Lung (tissue), 12 donors: Measurements from ENCODE around the gene FTCD. TPM values are rescaled to one million over a fixed set of nuclear protein-coding genes. Genes with fewer than 3 reads are reported as not detected.

ENCODE experiments used
- ATAC-seq: fragments of 200-7000 bp; cut with Tn5 transposase; one replicate; pipeline ENCODE4 v1.9.1; 2020; ENCODE audit warnings: moderate number of reproducible peaks; ENCODE audit not compliant: insufficient read depth, low FRiP score
- DNase-seq, 3 donors: peaks; one replicate each; pipeline ENCODE4 v3.0.0-alpha.2; 2013 to 2017
- H3K27ac ChIP-seq, 2 donors: one replicate each; pipeline ENCODE4 v1.5.1; 2013; ENCODE audit warnings: mild to moderate bottlenecking in 2 of 2, moderate library complexity in 2 of 2, control low read depth in 1 of 2, inconsistent platforms in 1 of 2, low read depth in 1 of 2, low read length in 1 of 2
- H3K27me3 ChIP-seq, 3 donors: one replicate each; pipeline ENCODE4 v1.5.1; 2013; ENCODE audit warnings: low read length in 2 of 3; ENCODE audit not compliant: control insufficient read depth in 3 of 3, insufficient read depth in 3 of 3
- H3K36me3 ChIP-seq, 4 donors: one replicate each; pipeline ENCODE4 v1.5.1; 2013; ENCODE audit warnings: low read length in 4 of 4, mild to moderate bottlenecking in 1 of 4, moderate library complexity in 1 of 4; ENCODE audit not compliant: control insufficient read depth in 4 of 4, insufficient read depth in 4 of 4
- H3K4me1 ChIP-seq, 5 donors: one replicate each; pipeline ENCODE4 v1.5.1; 2013; ENCODE audit warnings: low read length in 5 of 5, mild to moderate bottlenecking in 2 of 5, moderate library complexity in 1 of 5; ENCODE audit not compliant: control insufficient read depth in 5 of 5, insufficient read depth in 5 of 5
- H3K4me3 ChIP-seq: one replicate; pipeline ENCODE4 v1.5.1; 2013; ENCODE audit warnings: mild to moderate bottlenecking, control low read depth, moderate library complexity
- H3K9ac ChIP-seq, 2 donors: one replicate each; pipeline ENCODE4 v1.5.1; 2013; ENCODE audit warnings: low read length in 2 of 2, control low read depth in 1 of 2; ENCODE audit not compliant: insufficient read depth in 1 of 2
- H3K9me3 ChIP-seq, 4 donors: one replicate each; pipeline ENCODE4 v1.5.1; 2013; ENCODE audit warnings: low read length in 3 of 4, mild to moderate bottlenecking in 1 of 4, moderate library complexity in 1 of 4; ENCODE audit not compliant: control insufficient read depth in 4 of 4, insufficient read depth in 3 of 4
- WGBS, 2 donors: extraction: QIAGEN DNeasy Blood & Tissue Kit; methylation state at CpG; one replicate each; pipeline ENCODE4 v1.1.7; 2013; 5-methylcytosine and 5-hydroxymethylcytosine counted together
- polyA plus RNA-seq, 2 donors: library from polyadenylated mRNA; stranded (reverse); fragments of 200-250 nt; gene quantifications; one replicate each; pipeline ENCODE4 v1.2.1, GENCODE V29; 2013
- total RNA-seq, 2 donors: library from RNA; depleted of rRNA in 1 of 2; stranded (reverse); fragments of >200 nt in 1 of 2; gene quantifications; one replicate each; pipeline ENCODE4 v1.2.1, GENCODE V29; 2014 to 2021
- TF ChIP-seq, protein P1 (sequence below): IDR thresholded peaks from 2 replicates; pipeline ENCODE4 v1.5.1; 2012; ENCODE audit warnings: mild to moderate bottlenecking; ENCODE audit errors: control extremely low read depth, extremely low read depth
- donor health status: control.
- donor health status: control.
- donor health status: Bipolar disorder and iron deficiency.
- donor health status: healthy.
- donor health status: DM: yes; HTN: yes; CAD: no.

The FTCD gene
- total and polyA plus RNA-seq, 4 donors = 0.03 to 0.43 (median 0.20) TPM

DNA sequence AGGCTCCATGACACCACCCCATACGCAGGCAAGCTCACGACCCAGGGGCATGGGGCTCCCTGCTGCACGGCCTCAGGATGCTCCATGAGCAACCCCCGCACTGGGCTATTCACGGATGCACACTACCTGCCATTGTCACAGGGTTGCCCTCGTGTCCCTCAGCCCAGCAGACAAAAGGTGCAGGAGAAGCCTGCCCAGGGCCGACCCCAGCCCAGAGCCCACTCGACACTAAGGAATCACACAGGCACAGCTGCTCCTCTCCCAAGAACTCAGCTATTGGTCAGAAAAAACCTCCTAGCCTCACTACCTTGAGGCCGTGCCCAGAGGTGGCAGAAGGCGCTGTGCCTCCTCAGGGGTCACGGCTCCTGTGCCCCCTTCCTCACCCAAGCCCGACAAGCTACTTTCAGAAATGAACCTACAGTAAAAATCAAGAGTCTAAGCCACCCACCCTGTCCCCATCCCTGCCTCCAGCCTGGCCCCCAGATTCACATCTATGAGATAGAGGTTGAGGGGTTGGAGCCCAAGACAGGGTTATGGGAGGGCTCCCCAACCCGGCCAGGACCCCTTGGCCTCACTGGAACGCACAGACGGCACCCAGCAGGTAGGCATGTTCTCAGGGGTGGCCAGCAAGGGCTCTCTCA, 35.2 kb upstream of the FTCD start:
- no peak overlapping the region for H3K27ac ChIP-seq
- TF ChIP-seq, protein P1, sequence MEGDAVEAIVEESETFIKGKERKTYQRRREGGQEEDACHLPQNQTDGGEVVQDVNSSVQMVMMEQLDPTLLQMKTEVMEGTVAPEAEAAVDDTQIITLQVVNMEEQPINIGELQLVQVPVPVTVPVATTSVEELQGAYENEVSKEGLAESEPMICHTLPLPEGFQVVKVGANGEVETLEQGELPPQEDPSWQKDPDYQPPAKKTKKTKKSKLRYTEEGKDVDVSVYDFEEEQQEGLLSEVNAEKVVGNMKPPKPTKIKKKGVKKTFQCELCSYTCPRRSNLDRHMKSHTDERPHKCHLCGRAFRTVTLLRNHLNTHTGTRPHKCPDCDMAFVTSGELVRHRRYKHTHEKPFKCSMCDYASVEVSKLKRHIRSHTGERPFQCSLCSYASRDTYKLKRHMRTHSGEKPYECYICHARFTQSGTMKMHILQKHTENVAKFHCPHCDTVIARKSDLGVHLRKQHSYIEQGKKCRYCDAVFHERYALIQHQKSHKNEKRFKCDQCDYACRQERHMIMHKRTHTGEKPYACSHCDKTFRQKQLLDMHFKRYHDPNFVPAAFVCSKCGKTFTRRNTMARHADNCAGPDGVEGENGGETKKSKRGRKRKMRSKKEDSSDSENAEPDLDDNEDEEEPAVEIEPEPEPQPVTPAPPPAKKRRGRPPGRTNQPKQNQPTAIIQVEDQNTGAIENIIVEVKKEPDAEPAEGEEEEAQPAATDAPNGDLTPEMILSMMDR = no peak
- no peaks in the 10 kb centered on the region for H3K27me3 ChIP-seq
- H3K36me3 ChIP-seq = peaks cover 0 to 42% (median 17%) of the 10 kb centered on the region in 4 donors
- no peak overlapping the region for H3K4me3 ChIP-seq
- ATAC-seq = no peak
- H3K9ac ChIP-seq = no peak overlapping the region
- WGBS, 2 donors = 95 to 96% methylated on average over 10 to 15 of the region's 15 CpGs
- no peak for DNase-seq
- H3K4me1 ChIP-seq = peaks cover 0 to 7% (median 0%) of the 10 kb centered on the region in 5 donors
- H3K9me3 ChIP-seq = no peaks in the 10 kb centered on the region

DNA sequence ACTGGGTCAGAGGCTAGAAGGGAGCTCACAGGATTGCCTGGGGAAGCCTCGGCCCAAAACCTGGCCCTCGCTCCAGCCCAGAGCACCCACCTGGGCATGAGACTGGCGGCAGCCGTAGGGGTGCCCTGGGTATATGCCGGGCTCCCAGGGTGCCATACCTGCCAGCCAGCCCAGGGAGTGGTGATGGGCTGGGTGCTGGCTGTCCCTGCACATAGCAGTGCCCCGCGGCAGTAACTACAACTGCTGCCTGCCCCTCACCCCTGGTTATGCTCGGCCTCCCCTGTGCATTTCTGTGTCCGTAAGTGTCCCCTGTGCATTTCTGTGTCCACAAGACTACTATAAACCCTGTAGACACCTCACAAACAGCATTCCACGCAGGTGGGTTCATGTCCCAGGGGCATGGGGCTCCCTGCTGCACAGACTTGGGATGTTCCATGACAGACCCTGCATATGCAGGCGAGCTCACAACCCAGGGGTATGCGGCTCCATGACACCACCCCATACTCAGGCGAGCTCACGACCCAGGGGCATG, 34.6 kb upstream of the FTCD start:
- H3K9me3 ChIP-seq = no peaks in the 10 kb centered on the region
- peak overlapping the region in 1 of 2 donors; percentile 80 for H3K27ac ChIP-seq
- no peak for ATAC-seq
- WGBS, 2 donors = 97% methylated on average over 11 to 14 of the region's 14 CpGs
- no peaks in the 10 kb centered on the region for H3K27me3 ChIP-seq
- TF ChIP-seq, protein P1 = no peak
- H3K36me3 ChIP-seq = peaks cover 0 to 36% (median 15%) of the 10 kb centered on the region in 4 donors
- DNase-seq = no peak
- H3K9ac ChIP-seq = no peak overlapping the region
- H3K4me3 ChIP-seq = no peak overlapping the region
- H3K4me1 ChIP-seq = peaks cover 0 to 7% (median 2%) of the 10 kb centered on the region in 5 donors

DNA sequence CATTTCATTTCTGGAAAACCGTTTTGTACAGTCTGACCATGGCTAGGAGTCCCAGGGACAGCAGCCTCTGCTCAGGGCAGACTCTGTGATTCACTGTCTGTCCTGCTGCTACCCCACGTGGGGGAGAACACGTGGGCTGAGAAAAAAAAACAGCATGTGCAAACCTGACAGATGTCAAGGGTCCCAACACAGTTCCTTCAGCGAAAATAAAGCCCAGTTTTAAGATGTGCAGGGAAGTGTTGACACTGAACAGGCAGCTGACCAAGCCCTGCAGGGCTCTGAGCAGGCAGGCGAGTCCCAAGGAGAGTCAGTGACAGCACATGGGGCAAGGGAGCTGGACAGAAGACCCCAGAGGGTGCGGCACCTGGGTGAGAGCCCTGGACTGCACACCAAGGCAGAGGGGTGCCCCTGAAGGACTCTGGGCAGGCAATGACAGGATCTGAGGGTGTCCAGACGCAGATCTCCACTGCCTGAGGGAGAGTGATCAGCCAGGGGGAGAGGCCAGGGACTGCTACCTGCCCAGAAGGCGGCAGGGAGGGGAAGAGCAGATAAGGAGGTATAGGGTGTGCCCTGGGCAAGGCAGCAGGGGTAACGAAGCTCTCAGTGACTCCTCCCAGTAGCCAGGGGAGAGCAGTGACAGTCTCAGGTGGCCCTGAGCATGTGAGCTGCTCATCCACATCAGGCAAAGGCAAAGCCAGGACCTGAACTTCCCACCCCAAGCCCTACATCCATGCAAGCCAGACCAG, 34.0 kb upstream of the FTCD start:
- DNase-seq (no peak), ATAC-seq (no peak)
- Histone ChIP-seq H3K4me1 (peaks cover 0 to 7% (median 2%) of the 10 kb centered on the region in 5 donors), H3K9ac (no peak overlapping the region), H3K27me3 (no peaks in the 10 kb centered on the region), H3K36me3 (peaks cover 0 to 30% (median 13%) of the 10 kb centered on the region in 4 donors), H3K27ac (peak overlapping the region; percentile 45 to 80), H3K4me3 (no peak overlapping the region), H3K9me3 (no peaks in the 10 kb centered on the region)
- WGBS, 2 donors = 83 to 90% methylated on average over 9 of the region's 9 CpGs
- TF ChIP-seq, protein P1 = no peak
